ENCODE results near the gene GPSM3.

- TF ChIP-seq CTCF (IDR thresholded peaks at IDR 0.05) (no peak), EZH2 (IDR thresholded peaks at IDR 0.05; ENCODE audit: borderline replicate concordance, insufficient read depth, low read depth, low read length, poor library complexity, severe bottlenecking) (no peak)
Observed at GRCh38 chr6:32215617-32216016, 23.2 kb upstream of the GPSM3 start.

Measured in B cell (primary cell).